ENCODE data around the gene DNM3. TPM values are rescaled to one million over a fixed set of nuclear protein-coding genes. Genes with fewer than 3 reads are reported as not detected.
A peak's percentile ranks its signal among the peaks of the same experiment; 100 is the strongest.
"Not testable (repeated sequence)": the region's sequence is repeated elsewhere in the genome, so short reads cannot be mapped to it uniquely, and the experiment has no call there.

The DNM3 gene
- 2.6 TPM for total RNA-seq

GRCh38 chr1:171841050-171841910 lies at the start of gene DNM3:
Gene DNM3 (plus strand): TSS chr1:171841498. CDS start chr1:171841657, 159 bp downstream.
- H3K4me1 ChIP-seq (ENCODE audit: control insufficient read depth in 3 of 3, insufficient read depth in 3 of 3, low read length in 3 of 3) = peaks cover 7 to 18% (median 10%) of the 10 kb centered on the region in 3 donors
- H3K4me3 ChIP-seq (ENCODE audit: low read length in 3 of 3) = peak within 1 kb of the TSS; percentile 76 to 83 (median 82)
- peak within 1 kb of the TSS; percentile 46 to 75 (median 57) for H3K9ac ChIP-seq (ENCODE audit: low read depth in 1 of 3, low read length in 3 of 3)
- H3K36me3 ChIP-seq (ENCODE audit: control insufficient read depth in 3 of 3, insufficient read depth in 3 of 3, low read length in 3 of 3) = no peaks in the 10 kb centered on the region
- H3K9me3 ChIP-seq (ENCODE audit: control insufficient read depth in 3 of 3, low read length in 3 of 3) = no peaks in the 10 kb centered on the region
- peaks cover 0 to 7% (median 6%) of the 10 kb centered on the region in 3 donors for H3K27me3 ChIP-seq (ENCODE audit: control insufficient read depth in 3 of 3, insufficient read depth in 3 of 3, low read length in 3 of 3)
- H3K27ac ChIP-seq (ENCODE audit: low read depth, low read length) = no peak within 1 kb of the TSS

GRCh38 chr1:171792656-171793369 lies 48.5 kb upstream of the DNM3 start:
- Histone ChIP-seq H3K36me3 (ENCODE audit: control insufficient read depth in 3 of 3, insufficient read depth in 3 of 3, low read length in 3 of 3) (peaks cover 58 to 86% (median 77%) of the 10 kb centered on the region in 3 donors), H3K4me1 (ENCODE audit: control insufficient read depth in 3 of 3, insufficient read depth in 3 of 3, low read length in 3 of 3) (no peaks in the 10 kb centered on the region), H3K27me3 (ENCODE audit: control insufficient read depth in 3 of 3, insufficient read depth in 3 of 3, low read length in 3 of 3) (no peaks in the 10 kb centered on the region), H3K4me3 (ENCODE audit: low read length in 3 of 3) (no peak overlapping the region), H3K9me3 (ENCODE audit: control insufficient read depth in 3 of 3, low read length in 3 of 3) (peaks cover 0 to 1% (median 0%) of the 10 kb centered on the region in 3 donors), H3K9ac (ENCODE audit: low read depth in 1 of 3, low read length in 3 of 3) (no peak overlapping the region), H3K27ac (ENCODE audit: low read depth, low read length) (no peak overlapping the region)

GRCh38 chr1:171793636-171794035 lies 47.7 kb upstream of the DNM3 start:
- Histone ChIP-seq H3K4me1 (ENCODE audit: control insufficient read depth in 3 of 3, insufficient read depth in 3 of 3, low read length in 3 of 3) (no peaks in the 10 kb centered on the region), H3K27ac (ENCODE audit: low read depth, low read length) (no peak overlapping the region), H3K4me3 (ENCODE audit: low read length in 3 of 3) (no peak overlapping the region), H3K36me3 (ENCODE audit: control insufficient read depth in 3 of 3, insufficient read depth in 3 of 3, low read length in 3 of 3) (peaks cover 52 to 83% (median 69%) of the 10 kb centered on the region in 3 donors), H3K9ac (ENCODE audit: low read depth in 1 of 3, low read length in 3 of 3) (no peak overlapping the region), H3K27me3 (ENCODE audit: control insufficient read depth in 3 of 3, insufficient read depth in 3 of 3, low read length in 3 of 3) (no peaks in the 10 kb centered on the region), H3K9me3 (ENCODE audit: control insufficient read depth in 3 of 3, low read length in 3 of 3) (peaks cover 0 to 1% (median 0%) of the 10 kb centered on the region in 3 donors)

GRCh38 chr1:171794085-171794484 lies 47.2 kb upstream of the DNM3 start:
- Histone ChIP-seq H3K4me3 (ENCODE audit: low read length in 3 of 3) (no peak overlapping the region), H3K27me3 (ENCODE audit: control insufficient read depth in 3 of 3, insufficient read depth in 3 of 3, low read length in 3 of 3) (no peaks in the 10 kb centered on the region), H3K9me3 (ENCODE audit: control insufficient read depth in 3 of 3, low read length in 3 of 3) (peaks cover 0 to 1% (median 0%) of the 10 kb centered on the region in 3 donors), H3K4me1 (ENCODE audit: control insufficient read depth in 3 of 3, insufficient read depth in 3 of 3, low read length in 3 of 3) (no peaks in the 10 kb centered on the region), H3K36me3 (ENCODE audit: control insufficient read depth in 3 of 3, insufficient read depth in 3 of 3, low read length in 3 of 3) (peaks cover 49 to 80% (median 67%) of the 10 kb centered on the region in 3 donors), H3K9ac (ENCODE audit: low read depth in 1 of 3, low read length in 3 of 3) (no peak overlapping the region), H3K27ac (ENCODE audit: low read depth, low read length) (no peak overlapping the region)

- Histone ChIP-seq H3K27me3 (ENCODE audit: control insufficient read depth in 3 of 3, insufficient read depth in 3 of 3, low read length in 3 of 3) (no peaks in the 10 kb centered on the region), H3K9me3 (ENCODE audit: control insufficient read depth in 3 of 3, low read length in 3 of 3) (peaks cover 0 to 1% (median 0%) of the 10 kb centered on the region in 3 donors), H3K36me3 (ENCODE audit: control insufficient read depth in 3 of 3, insufficient read depth in 3 of 3, low read length in 3 of 3) (peaks cover 32 to 59% (median 42%) of the 10 kb centered on the region in 3 donors), H3K4me1 (ENCODE audit: control insufficient read depth in 3 of 3, insufficient read depth in 3 of 3, low read length in 3 of 3) (peaks cover 0 to 3% (median 0%) of the 10 kb centered on the region in 3 donors), H3K4me3 (ENCODE audit: low read length in 3 of 3) (no peak overlapping the region), H3K9ac (ENCODE audit: low read depth in 1 of 3, low read length in 3 of 3) (no peak overlapping the region), H3K27ac (ENCODE audit: low read depth, low read length) (no peak overlapping the region)
Observed at GRCh38 chr1:171796592-171796991, 44.7 kb upstream of the DNM3 start.

- Histone ChIP-seq H3K27ac (ENCODE audit: low read depth, low read length) (no peak overlapping the region), H3K9ac (ENCODE audit: low read depth in 1 of 3, low read length in 3 of 3) (no peak overlapping the region), H3K27me3 (ENCODE audit: control insufficient read depth in 3 of 3, insufficient read depth in 3 of 3, low read length in 3 of 3) (no peaks in the 10 kb centered on the region), H3K9me3 (ENCODE audit: control insufficient read depth in 3 of 3, low read length in 3 of 3) (peaks cover 0 to 1% (median 0%) of the 10 kb centered on the region in 3 donors), H3K36me3 (ENCODE audit: control insufficient read depth in 3 of 3, insufficient read depth in 3 of 3, low read length in 3 of 3) (peaks cover 24 to 43% (median 25%) of the 10 kb centered on the region in 3 donors), H3K4me3 (ENCODE audit: low read length in 3 of 3) (no peak overlapping the region), H3K4me1 (ENCODE audit: control insufficient read depth in 3 of 3, insufficient read depth in 3 of 3, low read length in 3 of 3) (peaks cover 0 to 3% (median under 1%) of the 10 kb centered on the region in 3 donors)
Observed at GRCh38 chr1:171798311-171798710, 43.0 kb upstream of the DNM3 start.

GRCh38 chr1:171798765-171799164 lies 42.5 kb upstream of the DNM3 start:
- H3K27ac ChIP-seq (ENCODE audit: low read depth, low read length) = no peak overlapping the region
- H3K4me1 ChIP-seq (ENCODE audit: control insufficient read depth in 3 of 3, insufficient read depth in 3 of 3, low read length in 3 of 3) = peaks cover 0 to 5% (median 3%) of the 10 kb centered on the region in 3 donors
- H3K9me3 ChIP-seq (ENCODE audit: control insufficient read depth in 3 of 3, low read length in 3 of 3) = peaks cover 0 to 1% (median 0%) of the 10 kb centered on the region in 3 donors
- H3K4me3 ChIP-seq (ENCODE audit: low read length in 3 of 3) = no peak overlapping the region
- H3K36me3 ChIP-seq (ENCODE audit: control insufficient read depth in 3 of 3, insufficient read depth in 3 of 3, low read length in 3 of 3) = peaks cover 24 to 40% (median 24%) of the 10 kb centered on the region in 3 donors
- H3K9ac ChIP-seq (ENCODE audit: low read depth in 1 of 3, low read length in 3 of 3) = no peak overlapping the region
- H3K27me3 ChIP-seq (ENCODE audit: control insufficient read depth in 3 of 3, insufficient read depth in 3 of 3, low read length in 3 of 3) = no peaks in the 10 kb centered on the region

- Histone ChIP-seq H3K27ac (ENCODE audit: low read depth, low read length) (no peak overlapping the region), H3K4me3 (ENCODE audit: low read length in 3 of 3) (no peak overlapping the region), H3K4me1 (ENCODE audit: control insufficient read depth in 3 of 3, insufficient read depth in 3 of 3, low read length in 3 of 3) (peaks cover 0 to 5% (median 3%) of the 10 kb centered on the region in 3 donors), H3K9ac (ENCODE audit: low read depth in 1 of 3, low read length in 3 of 3) (no peak overlapping the region), H3K27me3 (ENCODE audit: control insufficient read depth in 3 of 3, insufficient read depth in 3 of 3, low read length in 3 of 3) (no peaks in the 10 kb centered on the region), H3K9me3 (ENCODE audit: control insufficient read depth in 3 of 3, low read length in 3 of 3) (peaks cover 0 to 1% (median 0%) of the 10 kb centered on the region in 3 donors), H3K36me3 (ENCODE audit: control insufficient read depth in 3 of 3, insufficient read depth in 3 of 3, low read length in 3 of 3) (peaks cover 22 to 36% (median 22%) of the 10 kb centered on the region in 3 donors)
Observed at GRCh38 chr1:171799166-171799565, 42.1 kb upstream of the DNM3 start.

- H3K27ac ChIP-seq (ENCODE audit: low read depth, low read length); H3K4me3 ChIP-seq (ENCODE audit: low read length in 3 of 3); H3K9me3 ChIP-seq (ENCODE audit: control insufficient read depth in 3 of 3, low read length in 3 of 3); H3K27me3 ChIP-seq (ENCODE audit: control insufficient read depth in 3 of 3, insufficient read depth in 3 of 3, low read length in 3 of 3); H3K4me1 ChIP-seq (ENCODE audit: control insufficient read depth in 3 of 3, insufficient read depth in 3 of 3, low read length in 3 of 3); H3K9ac ChIP-seq (ENCODE audit: low read depth in 1 of 3, low read length in 3 of 3): not testable (repeated sequence)
- peaks cover 19 to 31% (median 20%) of the 10 kb centered on the region in 3 donors for H3K36me3 ChIP-seq (ENCODE audit: control insufficient read depth in 3 of 3, insufficient read depth in 3 of 3, low read length in 3 of 3)
Observed at GRCh38 chr1:171799698-171800097, 41.6 kb upstream of the DNM3 start.
